B cell (primary cell): ENCODE data around the gene ASTL. TPM values are rescaled to one million over a fixed set of nuclear protein-coding genes. Genes with fewer than 3 reads are reported as not detected.

Experiments
- ATAC-seq: fragments of 200-7000 bp; cut with Tn5 transposase; one replicate; pipeline ENCODE4 v1.10.0; 2021; ENCODE audit warnings: low read depth, mild to moderate bottlenecking, moderate number of reproducible peaks, moderate library complexity
- CTCF ChIA-PET: fragments of 350-600 bp; sonication (Branson Sonifier 250); formaldehyde crosslinking; loops from one replicate; lab custom pipeline; 2021; ENCODE audit warnings: antibody characterized with exemption, inconsistent platforms; lab: Charles Lee
- POLR2A ChIA-PET: fragments of 350-600 bp; sonication (Branson Sonifier 250); formaldehyde crosslinking; loops from one replicate; lab custom pipeline; 2021; ENCODE audit warnings: antibody characterized with exemption; lab: Charles Lee
- DNase-seq: peaks from one replicate; pipeline ENCODE4 v3.0.0; 2013
- H2AFZ ChIP-seq: 2 replicates; pipeline ENCODE4 v1.6.1; 2012; ENCODE audit warnings: mild to moderate bottlenecking, low read depth, low read length; ENCODE audit not compliant: insufficient read depth, poor library complexity, severe bottlenecking
- H3K27ac ChIP-seq, 2 donors: 1 replicate in 1 of 2; 2 replicates in 1 of 2; pipeline ENCODE4 v1.5.1; 2012 to 2013; ENCODE audit warnings: low read length in 2 of 2, mild to moderate bottlenecking in 2 of 2, moderate library complexity in 1 of 2
- H3K27me3 ChIP-seq, 4 experiments: fragments of 200-600 bp in 1 of 4; sonication (generic) in 1 of 4; replicated peaks in 1 of 4; 1 replicate in 2 of 4; 2 replicates in 2 of 4; pipeline versions ENCODE4 v1.6.1 to v1.7.0; 2013 to 2016; ENCODE audit warnings: low read length in 3 of 4, mild to moderate bottlenecking in 2 of 4, mixed read lengths in 1 of 4, moderate library complexity in 1 of 4; ENCODE audit not compliant: insufficient read depth in 4 of 4, control insufficient read depth in 3 of 4; ENCODE audit errors: control extremely low read depth in 1 of 4
- H3K36me3 ChIP-seq, 2 experiments: replicated peaks in 1 of 2; 1 replicate in 1 of 2; 2 replicates in 1 of 2; pipeline versions ENCODE4 v1.6.1 to v1.7.1; 2013; ENCODE audit warnings: low read length in 1 of 2; ENCODE audit not compliant: insufficient read depth in 2 of 2, control insufficient read depth in 1 of 2; ENCODE audit errors: control extremely low read depth in 1 of 2, extremely low read depth in 1 of 2
- H3K4me1 ChIP-seq, 2 donors: fragments of 200-600 bp in 1 of 2; sonication (generic) in 1 of 2; 1 replicate in 1 of 2; 2 replicates in 1 of 2; pipeline versions ENCODE4 v1.5.1 to v1.6.1; 2013 to 2017; ENCODE audit warnings: low read length in 2 of 2; ENCODE audit not compliant: control insufficient read depth in 2 of 2, insufficient read depth in 2 of 2
- H3K4me2 ChIP-seq: replicated peaks from 2 replicates; pipeline ENCODE3; 2012; ENCODE audit warnings: mild to moderate bottlenecking, low read depth, low read length; ENCODE audit not compliant: poor library complexity, severe bottlenecking
- H3K4me3 ChIP-seq, 5 experiments: fragments of 200-600 bp in 1 of 5; sonication (generic) in 1 of 5; 1 replicate in 3 of 5; 2 replicates in 2 of 5; pipeline versions ENCODE4 v1.5.1 to v1.7.0; 2011 to 2016; ENCODE audit warnings: low read length in 4 of 5, mild to moderate bottlenecking in 4 of 5, low read depth in 2 of 5, control low read depth in 1 of 5, moderate library complexity in 1 of 5; ENCODE audit not compliant: insufficient read depth in 1 of 5; ENCODE audit errors: control extremely low read depth in 1 of 5, extremely low read depth in 1 of 5
- H3K79me2 ChIP-seq: fragments of 200-600 bp; sonication (generic); one replicate; pipeline ENCODE4 v1.6.0; 2016; ENCODE audit warnings: low read length; ENCODE audit not compliant: control insufficient read depth, insufficient read depth
- H3K9ac ChIP-seq: fragments of 200-600 bp; sonication (generic); 2 replicates; pipeline ENCODE4 v1.6.1; 2017; ENCODE audit warnings: mild to moderate bottlenecking, low read length, moderate library complexity
- H3K9me3 ChIP-seq, 3 donors: one replicate each; pipeline versions ENCODE4 v1.6.1 to v1.7.1; 2013; ENCODE audit warnings: low read length in 2 of 3; ENCODE audit not compliant: control insufficient read depth in 2 of 3, insufficient read depth in 1 of 3; ENCODE audit errors: control extremely low read depth in 1 of 3
- H4K20me1 ChIP-seq: 2 replicates; pipeline ENCODE4 v1.6.0; 2012; ENCODE audit warnings: mild to moderate bottlenecking, low read length; ENCODE audit not compliant: insufficient read depth, control insufficient read depth, poor library complexity, severe bottlenecking
- H3K27ac Mint-ChIP-seq: one replicate; pipeline ENCODE4 v1.8.0; 2021; ENCODE audit warnings: mixed read lengths
- H3K27me3 Mint-ChIP-seq: one replicate; pipeline ENCODE4 v1.8.0; 2021; ENCODE audit warnings: mixed read lengths
- H3K4me1 Mint-ChIP-seq: one replicate; pipeline ENCODE4 v1.8.0; 2021; ENCODE audit warnings: mixed read lengths
- H3K4me3 Mint-ChIP-seq: one replicate; pipeline ENCODE4 v1.8.0; 2021; ENCODE audit warnings: mixed read lengths
- H3K9me3 Mint-ChIP-seq: one replicate; pipeline ENCODE4 v1.8.0; 2022; ENCODE audit warnings: mixed read lengths; ENCODE audit not compliant: insufficient read depth
- EZH2 ChIP-seq: IDR thresholded peaks from 2 replicates; pipeline ENCODE4 v1.6.1; 2012; ENCODE audit warnings: borderline replicate concordance, low read depth, mild to moderate bottlenecking, moderate library complexity, low read length; ENCODE audit not compliant: insufficient read depth, poor library complexity, severe bottlenecking
- WGBS: methylation state at CpG from one replicate; pipeline ENCODE4 v1.1.5; 2013; ENCODE audit warnings: missing lambda C conversion rate; ENCODE audit not compliant: insufficient coverage; 5-methylcytosine and 5-hydroxymethylcytosine counted together
- intact Hi-C: fragments of 100-400 bp; cut with micrococcal nuclease; formaldehyde crosslinking; loops from one replicate; pipeline ENCODE4 v1.10.0; 2022
- polyA plus RNA-seq: library from polyadenylated mRNA; depleted of rRNA; stranded (reverse); fragments of >200 nt; gene quantifications from 2 replicates; pipeline ENCODE4 v1.2.3, GENCODE V29; 2012
- total RNA-seq, 2 donors: library from RNA; stranded (reverse); fragments of 120-200 nt in 1 of 2; gene quantifications; 1 replicate in 1 of 2; 2 replicates in 1 of 2; pipeline versions ENCODE4 v1.2.3 to v1.2.4, GENCODE V29; 2013 to 2022
- TF ChIP-seq, protein P1 (sequence below): fragments of 200-600 bp; IDR thresholded peaks from one replicate; pipeline ENCODE4 v1.8.0; 2022; ENCODE audit warnings: antibody characterized with exemption, mild to moderate bottlenecking

Gene ASTL
- total and polyA plus RNA-seq, 2 donors (not counting 1 experiment from before 2014, with no cell fraction given): 0.15 to 0.59 TPM

DNA sequence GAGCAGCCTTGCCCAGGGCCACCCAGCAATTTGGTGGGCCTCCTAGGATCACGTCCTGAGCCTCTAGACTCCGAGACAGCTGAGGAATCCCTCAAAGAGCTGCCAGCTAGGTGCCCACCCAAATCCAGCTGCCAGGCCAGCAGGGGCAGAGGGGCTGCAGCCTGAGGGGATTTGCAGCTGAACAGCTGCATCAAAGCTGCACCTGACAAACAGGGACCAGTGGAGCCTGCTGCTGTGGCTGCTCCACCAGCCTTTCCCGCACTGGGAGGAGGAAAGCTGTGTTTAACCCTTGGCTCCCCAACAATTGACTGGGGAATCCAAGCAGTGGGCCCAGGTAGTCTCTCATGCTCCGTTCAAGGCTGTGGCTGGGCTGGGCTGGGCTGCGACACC is 30.2 kb downstream of the ASTL start:
- ATAC-seq (no peak), DNase-seq (no peak)
- peaks cover 5% of the 10 kb centered on the region for H3K9me3 Mint-ChIP-seq
- 61% methylated on average over 5 of the region's 5 CpGs for WGBS
- H3K36me3 ChIP-seq: no peaks in the 10 kb centered on the region
- no peaks in the 10 kb centered on the region for H4K20me1 ChIP-seq
- TF ChIP-seq, protein P1, sequence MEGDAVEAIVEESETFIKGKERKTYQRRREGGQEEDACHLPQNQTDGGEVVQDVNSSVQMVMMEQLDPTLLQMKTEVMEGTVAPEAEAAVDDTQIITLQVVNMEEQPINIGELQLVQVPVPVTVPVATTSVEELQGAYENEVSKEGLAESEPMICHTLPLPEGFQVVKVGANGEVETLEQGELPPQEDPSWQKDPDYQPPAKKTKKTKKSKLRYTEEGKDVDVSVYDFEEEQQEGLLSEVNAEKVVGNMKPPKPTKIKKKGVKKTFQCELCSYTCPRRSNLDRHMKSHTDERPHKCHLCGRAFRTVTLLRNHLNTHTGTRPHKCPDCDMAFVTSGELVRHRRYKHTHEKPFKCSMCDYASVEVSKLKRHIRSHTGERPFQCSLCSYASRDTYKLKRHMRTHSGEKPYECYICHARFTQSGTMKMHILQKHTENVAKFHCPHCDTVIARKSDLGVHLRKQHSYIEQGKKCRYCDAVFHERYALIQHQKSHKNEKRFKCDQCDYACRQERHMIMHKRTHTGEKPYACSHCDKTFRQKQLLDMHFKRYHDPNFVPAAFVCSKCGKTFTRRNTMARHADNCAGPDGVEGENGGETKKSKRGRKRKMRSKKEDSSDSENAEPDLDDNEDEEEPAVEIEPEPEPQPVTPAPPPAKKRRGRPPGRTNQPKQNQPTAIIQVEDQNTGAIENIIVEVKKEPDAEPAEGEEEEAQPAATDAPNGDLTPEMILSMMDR: no peak
- TF ChIP-seq EZH2: no peak
- H3K27ac Mint-ChIP-seq: no peak overlapping the region
- peaks cover 0 to 3% (median 0%) of the 10 kb centered on the region in 4 experiments for H3K27me3 ChIP-seq
- no peak overlapping the region for H2AFZ ChIP-seq
- CTCF ChIA-PET: interaction anchor here (1.0 to 1.8 kb wide), 2 partner anchors 9 to 66 kb away, joined by 4 to 5 read pairs; partner anchors contain the start of gene ADRA2B
- H3K4me1 Mint-ChIP-seq: no peaks in the 10 kb centered on the region
- H3K79me2 ChIP-seq: no peaks in the 10 kb centered on the region
- peaks cover 10% of the 10 kb centered on the region for H3K27me3 Mint-ChIP-seq
- H3K4me2 ChIP-seq: no peak overlapping the region
- no peak overlapping the region for H3K27ac ChIP-seq
- no peak overlapping the region for H3K9ac ChIP-seq
- no peaks in the 10 kb centered on the region for H3K4me1 ChIP-seq
- intact Hi-C loops: no loop called here
- peaks cover 0 to 23% (median 11%) of the 10 kb centered on the region in 3 donors for H3K9me3 ChIP-seq
- POLR2A ChIA-PET: no interaction called here
- no peak overlapping the region for H3K4me3 Mint-ChIP-seq
- H3K4me3 ChIP-seq: no peak overlapping the region

DNA sequence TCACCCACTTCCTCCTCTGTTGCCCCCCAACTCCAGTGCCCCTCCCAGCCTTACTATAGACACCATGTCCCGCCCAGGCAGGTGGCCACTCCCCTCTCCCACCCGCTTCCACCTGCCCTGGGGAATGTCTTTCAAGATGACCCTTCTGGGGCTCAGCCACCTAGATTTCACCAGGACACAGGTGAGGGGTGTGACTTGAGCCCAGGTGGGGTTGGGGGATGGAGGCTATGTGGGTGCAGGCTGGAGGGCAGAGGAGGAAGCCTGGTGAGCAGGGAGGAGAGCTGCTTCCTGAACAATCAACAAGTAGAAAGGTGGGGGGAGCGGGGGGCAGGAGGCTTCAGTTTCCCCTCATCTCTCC is 30.6 kb downstream of the ASTL start:
- H3K27me3 Mint-ChIP-seq: peaks cover 10% of the 10 kb centered on the region
- no peak overlapping the region for H3K4me3 Mint-ChIP-seq
- Histone ChIP-seq H3K4me2 (no peak overlapping the region), H3K36me3 (no peaks in the 10 kb centered on the region), H3K4me1 (no peaks in the 10 kb centered on the region), H3K9me3 (peaks cover 0 to 23% (median 11%) of the 10 kb centered on the region in 3 donors), H3K27ac (no peak overlapping the region), H3K4me3 (no peak overlapping the region), H2AFZ (no peak overlapping the region), H3K9ac (no peak overlapping the region), H3K27me3 (peaks cover 0 to 3% (median 0%) of the 10 kb centered on the region in 4 experiments), H3K79me2 (no peaks in the 10 kb centered on the region), H4K20me1 (no peaks in the 10 kb centered on the region)
- no CpG with 5 or more reads among the region's 3 CpGs for WGBS
- ATAC-seq (no peak), DNase-seq (no peak)
- peaks cover 5% of the 10 kb centered on the region for H3K9me3 Mint-ChIP-seq
- POLR2A ChIA-PET: no interaction called here
- no peak overlapping the region for H3K27ac Mint-ChIP-seq
- no peak for TF ChIP-seq EZH2
- TF ChIP-seq, protein P1: no peak
- CTCF ChIA-PET: interaction anchor here (1.8 kb wide), 1 partner anchor 9 kb away, joined by 5 read pairs; the partner anchor contains the start of gene ADRA2B
- no peaks in the 10 kb centered on the region for H3K4me1 Mint-ChIP-seq
- intact Hi-C loops: no loop called here
